Measurements from ENCODE around the gene LRBA. TPM values are rescaled to one million over a fixed set of nuclear protein-coding genes. Genes with fewer than 3 reads are reported as not detected.

LRBA gene
- total and polyA plus RNA-seq, 2 donors (not counting 3 experiments of a cell fraction or from before 2014, with no cell fraction given) = 18.0 to 35.1 TPM

DNA sequence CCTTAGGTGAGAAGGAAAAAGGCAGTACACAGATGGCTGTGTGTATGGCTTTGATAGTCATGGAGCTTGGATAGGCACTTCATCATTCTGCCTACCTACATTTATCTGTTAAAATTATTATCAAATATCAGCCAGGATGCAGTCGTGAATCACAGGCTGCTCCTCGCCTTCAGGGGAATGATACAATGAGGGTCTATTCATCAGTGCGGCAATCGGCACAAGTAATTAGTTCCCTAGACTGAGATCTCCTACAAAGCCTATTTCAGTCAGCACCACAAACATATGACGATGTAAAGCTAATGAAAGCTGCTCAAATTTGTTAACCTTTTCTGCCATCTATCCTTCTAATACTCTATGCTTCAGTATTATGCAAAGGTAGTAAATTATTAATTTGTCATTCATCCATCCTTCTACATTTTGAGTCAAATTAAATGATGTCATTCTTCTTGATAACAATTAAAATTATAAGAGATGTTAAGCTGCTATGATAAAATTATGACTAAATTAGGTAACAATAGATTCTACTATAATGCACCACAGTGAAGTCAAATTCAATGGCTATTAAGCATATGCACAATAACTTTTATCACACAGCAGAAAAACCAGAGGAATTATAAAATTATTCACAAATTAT is 414.2 kb downstream of the LRBA start:
- no peak overlapping the region for H3K9ac ChIP-seq (replicated peaks; ENCODE audit: extremely low read depth, insufficient read depth, low read length)
- FAIRE-seq = no peak
- H3K9me1 ChIP-seq (replicated peaks; ENCODE audit: control insufficient read depth, extremely low read depth, insufficient read depth, low read length) = no peaks in the 10 kb centered on the region
- H3K27ac ChIP-seq (ENCODE audit: insufficient read depth, low read depth, low read length) = no peak overlapping the region
- no TSS peak for BruUV-seq (replicated peaks)
- H3K4me2 ChIP-seq (ENCODE audit: insufficient read depth, low read length) = no peak overlapping the region
- no peaks in the 10 kb centered on the region for H3K9me3 ChIP-seq (replicated peaks; ENCODE audit: control insufficient read depth, insufficient read depth, low read length)
- no peak for DNase-seq (ENCODE audit: low read depth, low spot score)
- TF ChIP-seq POLR2AphosphoS5 (IDR thresholded peaks at IDR 0.05; ENCODE audit: insufficient read depth, low read depth, low read length) (no peak), GATA2 (IDR thresholded peaks at IDR 0.05; ENCODE audit: insufficient read depth, insufficient read length, low read depth, low read length) (no peak), FOS (IDR thresholded peaks at IDR 0.05; ENCODE audit: borderline replicate concordance, insufficient read depth, low read length) (no peak), POLR2A (IDR thresholded peaks at IDR 0.05; ENCODE audit: low read depth, low read length) (no peak), JUN (IDR thresholded peaks at IDR 0.05; ENCODE audit: borderline replicate concordance, insufficient read depth, insufficient read length, low read depth) (no peak), EZH2 (IDR thresholded peaks at IDR 0.05; ENCODE audit: borderline replicate concordance, low read depth, low read length, severe bottlenecking) (no peak)
- TF ChIP-seq, protein P1, sequence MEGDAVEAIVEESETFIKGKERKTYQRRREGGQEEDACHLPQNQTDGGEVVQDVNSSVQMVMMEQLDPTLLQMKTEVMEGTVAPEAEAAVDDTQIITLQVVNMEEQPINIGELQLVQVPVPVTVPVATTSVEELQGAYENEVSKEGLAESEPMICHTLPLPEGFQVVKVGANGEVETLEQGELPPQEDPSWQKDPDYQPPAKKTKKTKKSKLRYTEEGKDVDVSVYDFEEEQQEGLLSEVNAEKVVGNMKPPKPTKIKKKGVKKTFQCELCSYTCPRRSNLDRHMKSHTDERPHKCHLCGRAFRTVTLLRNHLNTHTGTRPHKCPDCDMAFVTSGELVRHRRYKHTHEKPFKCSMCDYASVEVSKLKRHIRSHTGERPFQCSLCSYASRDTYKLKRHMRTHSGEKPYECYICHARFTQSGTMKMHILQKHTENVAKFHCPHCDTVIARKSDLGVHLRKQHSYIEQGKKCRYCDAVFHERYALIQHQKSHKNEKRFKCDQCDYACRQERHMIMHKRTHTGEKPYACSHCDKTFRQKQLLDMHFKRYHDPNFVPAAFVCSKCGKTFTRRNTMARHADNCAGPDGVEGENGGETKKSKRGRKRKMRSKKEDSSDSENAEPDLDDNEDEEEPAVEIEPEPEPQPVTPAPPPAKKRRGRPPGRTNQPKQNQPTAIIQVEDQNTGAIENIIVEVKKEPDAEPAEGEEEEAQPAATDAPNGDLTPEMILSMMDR (IDR thresholded peaks at IDR 0.05; ENCODE audit: extremely low read depth in 1 of 2, insufficient read depth in 1 of 2, low read depth in 1 of 2, low read length in 2 of 2) = no peak
- no peaks in the 10 kb centered on the region for H3K27me3 ChIP-seq (ENCODE audit: control insufficient read depth in 2 of 2, insufficient read depth in 2 of 2, low read length in 2 of 2)
- no peaks in the 10 kb centered on the region for H4K20me1 ChIP-seq (replicated peaks; ENCODE audit: control insufficient read depth, extremely low read depth, insufficient read depth, low read length)
- dilution Hi-C loops (cut with MboI; ENCODE audit: extremely low pct_ligation_motif_present, low sequenced_read_pairs) = no loop called here
- H3K36me3 ChIP-seq (ENCODE audit: control insufficient read depth in 2 of 2, extremely low read depth in 1 of 2, insufficient read depth in 2 of 2, low read length in 2 of 2) = no peaks in the 10 kb centered on the region
- intact Hi-C loops (cut with micrococcal nuclease) = no loop called here
- POLR2A ChIA-PET = no interaction called here
- H3K79me2 ChIP-seq (ENCODE audit: control insufficient read depth, insufficient read depth, low read length) = no peaks in the 10 kb centered on the region
- CTCF ChIA-PET = interaction anchor here (0.6 to 1.3 kb wide), 5 partner anchors 10 to 266 kb away, joined by 3 to 5 read pairs (median 3); no protein-coding TSS in a partner anchor
- no peak overlapping the region for H2AFZ ChIP-seq (ENCODE audit: low read depth, low read length)
- H3K4me1 ChIP-seq (ENCODE audit: control insufficient read depth, extremely low read depth, insufficient read depth, low read length) = no peaks in the 10 kb centered on the region
- H3K4me3 ChIP-seq (replicated peaks in 1 of 3; ENCODE audit: insufficient read depth in 1 of 3, low read depth in 1 of 3, low read length in 3 of 3) = no peak overlapping the region
